Activated T-helper 17 cell treated with anti-CD3 and anti-CD28 coated beads, Interleukin-2, amount 50 U/mL, for 72 hours (primary cell): Measurements from ENCODE around the gene HEPHL1. TPM values are rescaled to one million over a fixed set of nuclear protein-coding genes. Genes with fewer than 3 reads are reported as not detected.

Experiments used
- ATAC-seq: fragments of 150-1000 bp; cut with Tn5 transposase; replicated peaks from 2 replicates; pipeline ENCODE4 v1.10.0; 2021; ENCODE audit warnings: mild to moderate bottlenecking, moderate library complexity
- H3K27ac Mint-ChIP-seq: one replicate; pipeline ENCODE4 v1.8.0; 2022; ENCODE audit warnings: mixed read lengths
- H3K27me3 Mint-ChIP-seq: one replicate; pipeline ENCODE4 v1.8.0; 2022; ENCODE audit warnings: mixed read lengths
- H3K36me3 Mint-ChIP-seq: one replicate; pipeline ENCODE4 v1.8.0; 2022; ENCODE audit warnings: low read depth, mild to moderate bottlenecking, mixed read lengths
- H3K4me1 Mint-ChIP-seq: one replicate; pipeline ENCODE4 v1.8.0; 2022; ENCODE audit warnings: mixed read lengths
- H3K4me3 Mint-ChIP-seq: one replicate; pipeline ENCODE4 v1.8.0; 2022; ENCODE audit warnings: mild to moderate bottlenecking, mixed read lengths
- H3K9me3 Mint-ChIP-seq: one replicate; pipeline ENCODE4 v1.8.0; 2022; ENCODE audit warnings: mixed read lengths
- total RNA-seq, 2 donors: library from RNA; stranded (reverse); gene quantifications; one replicate each; pipeline ENCODE4 v1.2.3, GENCODE V29; 2022

HEPHL1 gene
- total RNA-seq, 2 donors from 2014 or later: not detected

DNA sequence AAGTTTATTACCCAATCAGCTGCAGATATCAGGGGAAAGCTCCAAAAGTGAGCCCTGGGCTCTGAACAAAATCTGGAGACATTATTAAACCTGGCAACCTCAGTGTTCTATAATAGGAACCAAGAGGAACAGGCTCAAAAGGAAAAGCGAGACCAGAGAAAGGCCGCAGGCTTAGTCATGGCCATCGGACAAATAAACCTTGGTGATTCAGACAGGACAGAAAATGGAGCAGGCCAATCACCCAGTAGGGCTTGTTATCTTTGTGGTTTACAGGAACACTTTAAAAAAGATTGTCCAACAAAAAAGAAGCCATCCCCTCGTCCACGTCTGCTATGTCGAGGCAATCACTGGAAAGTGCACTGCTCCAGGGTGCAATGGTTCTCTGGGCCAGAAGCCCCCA lies 99.8 kb downstream of the HEPHL1 start:
- H3K9me3 Mint-ChIP-seq: no peaks in the 10 kb centered on the region
- H3K4me1 Mint-ChIP-seq: no peaks in the 10 kb centered on the region
- no peak overlapping the region for H3K4me3 Mint-ChIP-seq
- H3K27me3 Mint-ChIP-seq: no peaks in the 10 kb centered on the region
- ATAC-seq: no peak
- H3K36me3 Mint-ChIP-seq: no peaks in the 10 kb centered on the region
- H3K27ac Mint-ChIP-seq: no peak overlapping the region

DNA sequence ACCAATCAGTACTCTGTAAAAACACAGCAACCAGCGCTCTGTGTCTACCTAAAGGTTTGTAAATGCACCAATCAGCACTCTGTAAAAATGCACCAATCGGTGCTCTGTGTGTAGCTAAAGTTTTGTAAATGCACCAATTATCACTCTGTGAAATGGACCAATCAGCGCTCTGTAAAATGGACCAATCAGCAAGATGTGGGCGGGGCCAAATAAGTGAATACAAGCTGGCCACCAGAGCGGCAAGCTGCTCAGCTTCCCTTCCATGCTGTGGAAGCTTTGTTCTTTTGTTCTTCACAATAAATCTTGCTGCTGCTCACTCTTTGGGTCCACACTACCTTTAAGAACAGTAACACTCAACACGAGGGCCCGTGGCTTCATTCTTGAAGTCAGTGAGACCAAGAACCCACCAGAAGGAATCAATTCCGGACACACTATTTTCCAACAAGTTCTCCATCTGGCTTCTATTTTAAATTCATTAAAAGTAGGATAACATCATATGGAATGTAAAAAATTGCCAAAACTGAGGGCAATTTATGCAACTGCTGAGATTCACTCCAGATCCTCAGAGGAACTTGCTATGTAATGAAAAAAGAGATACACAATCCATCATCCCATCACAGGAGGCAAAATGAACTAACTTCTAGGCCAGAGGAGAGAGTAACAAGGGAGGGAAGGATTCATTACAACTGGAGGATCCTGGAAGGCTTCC lies 104.4 kb downstream of the HEPHL1 start:
- H3K4me1 Mint-ChIP-seq: peaks cover 10% of the 10 kb centered on the region

DNA sequence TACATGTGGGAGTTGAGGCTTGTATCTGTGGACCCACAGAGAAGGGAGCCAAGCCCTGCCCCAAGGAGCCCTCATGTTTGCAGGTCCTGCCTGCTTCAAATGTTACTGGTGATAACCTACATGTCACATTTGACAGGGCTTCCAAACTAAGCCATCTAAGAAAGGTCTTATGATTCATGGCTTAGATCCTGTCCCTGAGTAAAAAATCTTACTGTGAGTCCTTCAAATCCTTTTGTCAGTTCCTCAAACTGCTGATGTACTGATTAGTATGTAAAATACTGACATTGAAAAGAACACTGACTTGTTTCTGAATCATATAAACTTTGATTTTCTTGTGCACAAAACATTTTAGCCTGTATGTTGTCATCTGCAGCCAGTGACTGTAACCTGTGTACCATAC lies 106.5 kb downstream of the HEPHL1 start:
- no peak for ATAC-seq
- Mint-ChIP-seq H3K4me1 (peaks cover 10% of the 10 kb centered on the region), H3K27me3 (no peaks in the 10 kb centered on the region), H3K36me3 (no peaks in the 10 kb centered on the region), H3K27ac (peak overlapping the region; percentile 89), H3K4me3 (no peak overlapping the region), H3K9me3 (no peaks in the 10 kb centered on the region)

More for the DNA sequence above, 104.4 kb downstream of the HEPHL1 start:
- Mint-ChIP-seq H3K36me3 (no peaks in the 10 kb centered on the region), H3K27me3 (no peaks in the 10 kb centered on the region), H3K9me3 (no peaks in the 10 kb centered on the region), H3K27ac (no peak overlapping the region), H3K4me3 (no peak overlapping the region)
- no peak for ATAC-seq

DNA sequence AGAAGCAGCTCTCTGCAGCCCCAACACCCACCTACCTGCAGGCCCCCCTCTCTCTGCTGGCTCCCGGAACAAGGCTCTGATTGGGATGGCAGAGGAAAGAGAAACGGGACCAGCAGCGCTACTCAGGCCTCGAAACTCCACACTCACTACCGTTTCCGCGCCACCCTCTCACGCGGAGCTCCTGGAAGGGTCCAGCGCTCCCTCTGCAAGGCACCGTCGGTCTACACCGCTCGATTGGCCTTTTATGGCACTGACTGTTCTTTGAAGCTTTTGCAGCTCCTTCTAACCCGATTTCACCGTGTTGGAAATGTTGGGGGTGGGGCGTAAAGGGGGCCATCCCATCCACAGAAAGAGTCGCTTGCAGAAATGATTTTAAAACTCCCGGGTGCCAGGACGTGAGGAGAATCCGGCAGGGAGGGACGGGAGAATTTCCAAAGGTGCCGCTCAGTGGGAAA lies 107.2 kb downstream of the HEPHL1 start:
- H3K27me3 Mint-ChIP-seq: no peaks in the 10 kb centered on the region
- ATAC-seq: peak; percentile 42
- H3K36me3 Mint-ChIP-seq: no peaks in the 10 kb centered on the region
- H3K9me3 Mint-ChIP-seq: no peaks in the 10 kb centered on the region
- peak overlapping the region; percentile 89 for H3K27ac Mint-ChIP-seq
- H3K4me3 Mint-ChIP-seq: no peak overlapping the region
- peaks cover 12% of the 10 kb centered on the region for H3K4me1 Mint-ChIP-seq

DNA sequence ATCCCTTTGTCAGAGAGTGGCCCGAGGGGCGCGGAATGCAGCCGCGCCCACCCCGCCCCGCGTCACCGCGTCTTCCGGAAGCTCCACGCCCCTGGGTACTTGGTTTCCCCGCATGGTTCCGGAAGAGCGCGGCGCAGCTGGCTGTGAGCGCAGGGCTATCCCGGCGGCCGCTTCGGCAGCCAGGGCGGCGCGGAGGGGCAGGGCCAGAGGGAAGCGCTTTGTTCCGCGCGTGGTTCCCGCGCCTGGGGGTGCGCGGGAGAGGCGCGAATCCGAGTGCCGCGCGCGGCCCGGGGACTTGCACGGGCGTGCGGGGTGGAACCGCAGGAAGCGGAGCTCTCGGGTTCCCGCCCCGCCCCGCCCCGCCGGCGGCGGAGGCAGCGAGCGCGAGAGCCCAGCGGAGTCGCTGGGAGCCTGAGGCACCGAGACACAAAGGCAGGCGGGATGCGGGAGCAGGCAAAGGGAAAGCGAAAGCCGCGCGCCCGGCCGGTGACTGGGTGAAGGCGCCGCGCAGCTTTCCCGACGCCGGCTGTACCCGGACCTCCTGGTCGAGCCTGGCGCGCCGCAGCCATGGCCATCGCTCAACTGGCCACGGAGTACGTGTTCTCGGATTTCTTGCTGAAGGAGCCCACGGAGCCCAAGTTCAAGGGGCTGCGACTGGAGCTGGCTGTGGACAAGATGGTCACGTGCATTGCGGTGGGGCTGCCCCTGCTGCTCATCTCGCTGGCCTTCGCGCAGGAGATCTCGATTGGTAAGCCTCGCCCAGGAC lies 107.8 kb downstream of the HEPHL1 start, which contains the start of gene PANX1:
Gene PANX1 (plus strand): TSS at position 96 of the 766 bp plus-strand sequence. CDS start 472 bp downstream, at position 568.
- Mint-ChIP-seq H3K4me3 (no peak within 1 kb of the TSS), H3K4me1 (peaks cover 18% of the 10 kb centered on the region), H3K9me3 (no peaks in the 10 kb centered on the region), H3K27me3 (no peaks in the 10 kb centered on the region), H3K36me3 (no peaks in the 10 kb centered on the region), H3K27ac (peak within 1 kb of the TSS; percentile 89)
- ATAC-seq: peak; percentile 77

DNA sequence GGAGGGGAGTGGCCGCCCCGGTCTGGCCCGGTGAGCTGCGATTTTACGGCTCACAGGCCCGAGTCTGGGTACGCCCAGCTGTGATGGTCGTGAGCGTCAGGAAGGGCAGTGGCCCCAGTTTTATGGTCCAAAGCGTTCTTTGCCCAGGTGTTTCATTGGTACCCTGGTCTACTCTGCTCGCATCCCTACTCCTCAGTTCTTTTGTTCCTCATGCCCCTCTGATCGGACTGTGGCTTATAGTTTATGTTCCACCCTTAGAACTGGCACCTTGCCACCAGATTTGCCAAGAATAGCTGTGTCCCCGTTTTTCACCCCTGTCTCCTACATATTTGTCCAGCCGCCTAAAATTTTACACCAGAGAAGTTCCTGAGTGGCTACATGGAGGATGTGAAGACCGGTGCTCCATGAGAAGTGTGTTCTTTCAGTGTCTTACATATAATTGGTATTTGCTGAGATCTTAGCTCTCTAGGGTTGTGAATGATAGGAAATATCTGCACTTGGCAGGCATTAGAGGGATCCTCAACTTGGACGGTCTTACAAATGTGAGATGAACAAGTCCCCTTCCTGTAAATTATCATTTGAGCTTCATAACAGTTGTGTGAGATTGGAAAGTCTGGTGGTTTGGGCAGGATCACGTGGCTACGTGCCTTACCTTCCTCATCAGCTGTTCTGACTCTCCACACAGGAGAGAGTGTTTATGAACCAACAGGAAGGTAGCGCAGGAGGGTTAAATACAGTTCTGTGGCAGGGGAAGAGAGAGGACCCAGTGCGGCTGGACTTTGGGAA lies 108.6 kb downstream of the HEPHL1 start:
- no peaks in the 10 kb centered on the region for H3K27me3 Mint-ChIP-seq
- H3K27ac Mint-ChIP-seq: no peak overlapping the region
- no peaks in the 10 kb centered on the region for H3K36me3 Mint-ChIP-seq
- no peak overlapping the region for H3K4me3 Mint-ChIP-seq
- H3K9me3 Mint-ChIP-seq: no peaks in the 10 kb centered on the region
- H3K4me1 Mint-ChIP-seq: peaks cover 23% of the 10 kb centered on the region
- peak; percentile 47 for ATAC-seq

DNA sequence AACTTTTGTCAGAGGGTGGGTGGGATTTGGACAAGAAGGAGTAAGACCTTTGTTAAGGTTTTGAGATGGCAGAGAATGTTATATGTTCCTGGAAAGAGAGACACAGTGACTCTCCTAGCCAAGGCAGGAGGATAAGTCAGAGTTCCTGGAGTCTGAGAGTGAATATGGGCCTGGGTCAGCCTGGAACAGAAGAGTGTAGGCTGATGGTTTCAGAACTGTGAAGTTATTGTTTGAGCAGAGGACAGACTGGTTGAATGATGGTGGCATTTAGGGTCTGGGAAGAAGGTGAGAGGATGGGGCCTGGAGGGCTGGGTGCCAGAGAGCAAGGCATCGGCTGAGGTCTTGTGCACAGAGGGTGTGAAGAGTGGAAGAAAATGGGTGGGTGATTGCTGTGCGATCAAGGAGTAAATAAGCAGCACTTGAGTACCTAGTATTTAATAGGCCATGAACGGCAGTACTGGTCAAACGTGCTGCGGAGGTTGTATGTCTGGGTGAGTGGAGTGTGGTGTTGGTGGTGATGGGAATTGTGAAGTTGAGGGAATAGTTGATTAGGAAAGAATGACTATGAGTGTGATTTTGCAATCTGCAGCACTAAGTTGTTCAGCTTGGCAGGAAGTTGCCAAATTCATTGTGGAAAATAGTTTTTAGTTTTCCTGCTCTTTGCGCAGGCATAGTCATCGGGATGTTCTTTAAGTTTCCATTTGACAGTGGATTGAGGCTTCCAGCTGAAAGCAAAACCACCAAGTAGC lies 109.3 kb downstream of the HEPHL1 start:
- Mint-ChIP-seq H3K4me1 (peaks cover 30% of the 10 kb centered on the region), H3K27ac (no peak overlapping the region), H3K4me3 (no peak overlapping the region), H3K9me3 (no peaks in the 10 kb centered on the region), H3K36me3 (no peaks in the 10 kb centered on the region), H3K27me3 (no peaks in the 10 kb centered on the region)
- ATAC-seq: no peak

DNA sequence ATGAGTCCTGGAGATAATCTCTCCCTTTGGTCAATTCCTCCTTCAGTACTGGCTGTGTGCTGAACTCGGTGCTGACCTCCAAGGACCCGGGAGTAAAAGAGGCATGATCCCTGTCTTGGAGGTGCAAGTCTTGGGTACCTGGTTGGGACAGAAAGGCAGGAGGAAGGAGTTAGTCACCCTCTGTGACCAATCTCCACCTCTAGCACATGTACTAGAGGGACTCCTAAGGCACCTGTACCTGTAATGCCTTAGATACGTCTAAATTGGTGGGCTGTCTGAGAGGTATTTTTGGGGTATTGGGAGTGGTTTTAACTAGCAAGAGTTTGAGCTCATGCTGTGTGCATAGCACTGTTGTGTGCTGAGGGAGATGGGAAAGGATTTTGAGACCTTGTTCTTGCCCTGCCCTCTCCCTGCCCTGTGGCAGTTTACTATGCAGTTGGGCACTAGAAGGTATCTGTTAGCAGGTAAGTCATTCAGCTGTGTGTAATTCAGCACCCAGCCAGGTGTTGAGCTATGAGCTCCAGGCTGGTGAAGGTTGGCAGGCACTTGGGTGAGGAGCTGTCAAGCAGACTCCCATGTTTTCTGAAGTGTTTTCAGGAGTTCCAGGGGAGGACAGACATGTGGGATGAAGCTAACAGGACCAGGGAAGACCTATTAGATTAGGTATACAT lies 110.0 kb downstream of the HEPHL1 start:
- ATAC-seq: no peak
- no peak overlapping the region for H3K27ac Mint-ChIP-seq
- H3K36me3 Mint-ChIP-seq: no peaks in the 10 kb centered on the region
- H3K4me3 Mint-ChIP-seq: no peak overlapping the region
- no peaks in the 10 kb centered on the region for H3K9me3 Mint-ChIP-seq
- H3K4me1 Mint-ChIP-seq: peaks cover 37% of the 10 kb centered on the region
- H3K27me3 Mint-ChIP-seq: no peaks in the 10 kb centered on the region

DNA sequence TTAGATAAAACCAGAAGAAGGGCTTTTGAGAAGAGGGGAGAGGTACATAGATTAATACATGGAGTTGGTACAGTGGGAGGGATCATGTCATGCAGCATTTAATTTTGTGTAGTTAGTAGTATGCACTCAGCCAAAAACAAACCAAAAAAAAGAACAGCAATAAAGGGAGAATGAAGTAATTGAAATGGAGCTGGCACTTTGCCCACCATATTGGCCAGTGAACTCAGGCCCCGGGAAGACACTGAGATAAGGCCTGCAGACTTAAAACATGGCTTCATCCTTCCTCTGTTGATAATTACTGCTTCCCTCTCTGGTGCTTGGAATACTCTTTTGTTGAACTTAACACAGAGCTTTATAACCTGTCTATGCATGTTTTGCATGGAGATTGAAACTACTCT lies 110.6 kb downstream of the HEPHL1 start:
- peaks cover 3% of the 10 kb centered on the region for H3K36me3 Mint-ChIP-seq
- no peak overlapping the region for H3K4me3 Mint-ChIP-seq
- no peak for ATAC-seq
- H3K27ac Mint-ChIP-seq: no peak overlapping the region
- peaks cover 41% of the 10 kb centered on the region for H3K4me1 Mint-ChIP-seq
- no peaks in the 10 kb centered on the region for H3K9me3 Mint-ChIP-seq
- no peaks in the 10 kb centered on the region for H3K27me3 Mint-ChIP-seq

DNA sequence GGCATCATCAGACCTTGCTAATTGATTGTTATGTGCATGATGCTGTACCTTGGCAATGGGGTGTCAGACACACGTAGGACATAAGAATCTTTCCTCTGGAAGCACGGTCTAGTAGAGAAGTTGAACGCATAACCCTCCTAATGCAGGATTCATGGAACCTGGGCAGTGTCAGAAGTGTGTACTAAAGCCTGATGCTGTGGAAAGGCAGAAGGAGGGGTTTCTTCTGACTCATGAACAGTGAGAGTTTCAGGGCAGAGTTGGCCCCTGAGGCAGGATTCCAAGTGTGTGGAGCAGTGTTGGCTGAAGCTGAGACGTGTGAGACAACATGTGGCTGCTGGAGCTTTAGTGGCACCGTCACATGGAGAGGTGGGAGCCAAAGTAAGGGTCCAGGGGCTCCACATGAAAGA lies 111.0 kb downstream of the HEPHL1 start:
- H3K36me3 Mint-ChIP-seq: peaks cover 7% of the 10 kb centered on the region
- H3K9me3 Mint-ChIP-seq: no peaks in the 10 kb centered on the region
- peaks cover 42% of the 10 kb centered on the region for H3K4me1 Mint-ChIP-seq
- H3K27ac Mint-ChIP-seq: no peak overlapping the region
- no peak for ATAC-seq
- no peak overlapping the region for H3K4me3 Mint-ChIP-seq
- H3K27me3 Mint-ChIP-seq: no peaks in the 10 kb centered on the region

DNA sequence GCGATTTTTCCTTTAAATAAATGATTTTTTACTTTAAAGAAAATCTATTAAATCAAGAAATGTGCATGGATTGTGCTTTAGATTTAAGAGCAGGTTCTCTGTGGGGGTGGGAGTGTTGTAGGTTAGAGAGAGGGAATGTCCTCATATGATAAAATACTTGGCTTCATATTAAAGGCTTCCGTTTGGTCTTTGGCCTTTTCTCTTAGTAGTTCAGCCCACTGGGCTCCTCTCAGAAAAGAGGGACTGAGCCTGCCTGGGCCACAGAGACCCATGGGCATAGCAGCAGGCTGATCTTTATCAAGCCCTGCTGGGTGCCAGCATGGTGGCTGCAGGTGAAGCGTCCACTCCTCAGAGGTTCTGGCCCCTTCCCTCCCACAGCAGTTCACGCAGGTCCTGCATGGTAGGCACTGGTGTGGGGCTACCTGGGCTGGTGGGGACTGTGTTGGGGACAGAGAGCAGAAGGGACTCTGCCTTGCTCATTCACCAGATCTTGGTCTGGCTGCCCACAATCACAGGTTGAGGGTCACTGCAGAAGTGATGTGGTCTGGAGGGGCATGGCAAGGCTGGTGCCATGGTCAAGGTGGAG lies 111.8 kb downstream of the HEPHL1 start:
- Mint-ChIP-seq H3K9me3 (no peaks in the 10 kb centered on the region), H3K27ac (peak overlapping the region; percentile 25), H3K4me3 (peak overlapping the region; percentile 66), H3K36me3 (peaks cover 9% of the 10 kb centered on the region), H3K27me3 (no peaks in the 10 kb centered on the region), H3K4me1 (peaks cover 37% of the 10 kb centered on the region)
- no peak for ATAC-seq

DNA sequence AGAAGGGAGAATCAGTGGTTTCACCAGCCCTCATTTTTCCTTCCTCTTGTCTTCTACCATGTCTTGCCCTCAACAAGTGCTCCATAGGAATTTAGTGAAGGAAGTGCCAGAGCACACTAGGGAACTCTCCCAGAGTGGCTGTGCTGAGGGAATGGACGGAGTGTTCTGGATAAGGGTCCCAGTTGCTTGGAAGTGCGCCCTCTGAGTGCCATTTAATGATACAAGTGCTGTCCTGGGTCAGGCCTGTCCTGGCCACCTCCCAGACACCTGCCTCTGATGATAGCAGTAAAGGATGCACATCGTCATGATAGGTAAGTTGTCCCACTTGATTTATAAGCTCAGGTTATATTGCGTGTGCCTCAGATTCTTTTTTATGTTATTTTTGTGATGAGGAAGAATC lies 112.6 kb downstream of the HEPHL1 start:
- H3K36me3 Mint-ChIP-seq: peaks cover 9% of the 10 kb centered on the region
- H3K27ac Mint-ChIP-seq: peak overlapping the region; percentile 25
- no peak for ATAC-seq
- peaks cover 34% of the 10 kb centered on the region for H3K4me1 Mint-ChIP-seq
- no peaks in the 10 kb centered on the region for H3K27me3 Mint-ChIP-seq
- H3K4me3 Mint-ChIP-seq: peak overlapping the region; percentile 66
- H3K9me3 Mint-ChIP-seq: no peaks in the 10 kb centered on the region
